Endothelial cell (in vitro differentiated cells): ENCODE measurements around the gene SEMA4D. TPM values are rescaled to one million over a fixed set of nuclear protein-coding genes. Genes with fewer than 3 reads are reported as not detected.

Source experiments
- DNase-seq: peaks from one replicate; pipeline ENCODE4 v3.0.0; 2021; ENCODE audit warnings: low spot score
- H3K27ac Mint-ChIP-seq: one replicate; pipeline ENCODE4 v1.8.0; 2021; ENCODE audit warnings: mixed read lengths, inconsistent platforms; ENCODE audit not compliant: unreplicated experiment
- H3K27me3 Mint-ChIP-seq: one replicate; pipeline ENCODE4 v1.8.0; 2021; ENCODE audit warnings: mild to moderate bottlenecking, moderate library complexity, mixed read lengths, inconsistent platforms; ENCODE audit not compliant: unreplicated experiment
- H3K36me3 Mint-ChIP-seq: one replicate; pipeline ENCODE4 v1.8.0; 2021; ENCODE audit warnings: mild to moderate bottlenecking, low read depth, mixed read lengths, inconsistent platforms; ENCODE audit not compliant: unreplicated experiment
- H3K4me1 Mint-ChIP-seq: one replicate; pipeline ENCODE4 v1.8.0; 2021; ENCODE audit warnings: mild to moderate bottlenecking, mixed read lengths, inconsistent platforms; ENCODE audit not compliant: unreplicated experiment
- H3K4me3 Mint-ChIP-seq: one replicate; pipeline ENCODE4 v1.8.0; 2021; ENCODE audit warnings: mild to moderate bottlenecking, mixed read lengths, inconsistent platforms; ENCODE audit not compliant: unreplicated experiment
- H3K9me3 Mint-ChIP-seq: one replicate; pipeline ENCODE4 v1.8.0; 2021; ENCODE audit warnings: mixed read lengths, inconsistent platforms; ENCODE audit not compliant: unreplicated experiment
- CTCF ChIP-seq: fragments of 200-600 bp; sonication (generic); IDR thresholded peaks from one replicate; pipeline ENCODE4 v1.5.0; 2021; ENCODE audit warnings: antibody characterized with exemption; ENCODE audit not compliant: unreplicated experiment
- total RNA-seq: library from RNA; stranded (reverse); fragmentation: NEBNext Ultra II Directional; extraction: Animal tissue kit (Norgen Biotek cat#: 25700); gene quantifications from one replicate; pipeline ENCODE4 v1.2.1, GENCODE V29; 2021; ENCODE audit not compliant: unreplicated experiment

Gene SEMA4D
- total RNA-seq, 1 donor from 2014 or later, result 14.8 TPM

- Mint-ChIP-seq H3K9me3 (no peaks in the 10 kb centered on the region), H3K27ac (no peak overlapping the region), H3K27me3 (peaks cover 2% of the 10 kb centered on the region), H3K4me3 (no peak overlapping the region), H3K36me3 (no peaks in the 10 kb centered on the region), H3K4me1 (no peaks in the 10 kb centered on the region)
- no peak for TF ChIP-seq CTCF
- DNase-seq, result no peak
Observed at GRCh38 chr9:89367726-89368437, 130.0 kb downstream of the SEMA4D start.

- Mint-ChIP-seq H3K9me3 (no peaks in the 10 kb centered on the region), H3K4me3 (no peak overlapping the region), H3K36me3 (no peaks in the 10 kb centered on the region), H3K27ac (no peak overlapping the region), H3K27me3 (peaks cover 2% of the 10 kb centered on the region), H3K4me1 (no peaks in the 10 kb centered on the region)
- no peak for TF ChIP-seq CTCF
- DNase-seq, result no peak
Observed at GRCh38 chr9:89367281-89367680, 130.6 kb downstream of the SEMA4D start.

- Mint-ChIP-seq H3K4me1 (no peaks in the 10 kb centered on the region), H3K4me3 (no peak overlapping the region), H3K27me3 (peaks cover 2% of the 10 kb centered on the region), H3K9me3 (no peaks in the 10 kb centered on the region), H3K36me3 (no peaks in the 10 kb centered on the region), H3K27ac (no peak overlapping the region)
- DNase-seq, result no peak
- TF ChIP-seq CTCF, result no peak
Observed at GRCh38 chr9:89366711-89367110, 131.2 kb downstream of the SEMA4D start.

GRCh38 chr9:89365532-89365912, 132.4 kb downstream of the SEMA4D start:
- no peaks in the 10 kb centered on the region for H3K9me3 Mint-ChIP-seq
- no peak for DNase-seq
- H3K4me3 Mint-ChIP-seq, result no peak overlapping the region
- peak overlapping the region; percentile 49 for H3K27ac Mint-ChIP-seq
- H3K27me3 Mint-ChIP-seq, result peaks cover 2% of the 10 kb centered on the region
- H3K36me3 Mint-ChIP-seq, result peaks cover 12% of the 10 kb centered on the region
- TF ChIP-seq CTCF, result no peak
- H3K4me1 Mint-ChIP-seq, result peaks cover 3% of the 10 kb centered on the region

GRCh38 chr9:89364666-89365531, 133.0 kb downstream of the SEMA4D start:
- peaks cover 13% of the 10 kb centered on the region for H3K36me3 Mint-ChIP-seq
- H3K4me3 Mint-ChIP-seq, result no peak overlapping the region
- DNase-seq, result no peak
- peaks cover 3% of the 10 kb centered on the region for H3K27me3 Mint-ChIP-seq
- peak overlapping the region; percentile 49 for H3K27ac Mint-ChIP-seq
- H3K9me3 Mint-ChIP-seq, result no peaks in the 10 kb centered on the region
- peaks cover 9% of the 10 kb centered on the region for H3K4me1 Mint-ChIP-seq
- no peak for TF ChIP-seq CTCF
